Spleen (tissue), 7 donors: ENCODE data around the gene HPGDS.

Experiments
- CTCF ChIP-seq, 11 experiments: fragments of 200-600 bp in 7 of 11; fragments of 450-650 bp in 4 of 11; sonication (generic) in 4 of 11; IDR thresholded peaks in 8 of 11; conservative IDR thresholded peaks in 3 of 11; 1 replicate in 7 of 11; 2 replicates in 4 of 11; pipeline versions ENCODE4 v1.4.0 to v1.8.0; 2016 to 2021; ENCODE audit warnings: antibody characterized with exemption in 11 of 11, inconsistent platforms in 4 of 11, mild to moderate bottlenecking in 1 of 11
- POLR2A ChIP-seq, 3 donors: fragments of 450-650 bp; IDR thresholded peaks; one replicate each; pipeline ENCODE4 v1.5.1; 2017; ENCODE audit warnings: antibody characterized with exemption in 3 of 3, mild to moderate bottlenecking in 1 of 3
- POLR2AphosphoS5 ChIP-seq, 3 donors: sonication (generic); formaldehyde crosslinking; IDR thresholded peaks; one replicate each; pipeline ENCODE4 v1.5.1; 2017; ENCODE audit warnings: antibody characterized with exemption in 3 of 3
- donor health status: DM: no; HTN: no; CAD: no; lungs with moderate emphysema.
- donor health status: DM: no; HTN: no; CAD: no.
- donor health status: DM: no; HTN: no; CAD: no.

GRCh38 chr4:94375364-94375763, 32.7 kb upstream of the HPGDS start:
- no peak for TF ChIP-seq POLR2A (IDR thresholded peaks at IDR 0.05)
- no peak for TF ChIP-seq CTCF (IDR thresholded peaks at IDR 0.05 in 8 of 11, conservative IDR thresholded peaks at IDR 0.05 in 3 of 11)
- no peak for TF ChIP-seq POLR2AphosphoS5 (IDR thresholded peaks at IDR 0.05)
